Activated CD4-positive, alpha-beta T cell treated with anti-CD3 and anti-CD28 coated beads, Interleukin-10, Interleukin-2, amounts not matched to agents 100 ng/mL and 50 ng/mL, durations not matched to agents 16 hours and 8 hours (primary cell): Measurements from ENCODE around the gene TMEM19.

Experiments
- DNase-seq: peaks from one replicate; pipeline ENCODE4 v3.0.0-alpha.2; 2020

TMEM19 gene

DNA sequence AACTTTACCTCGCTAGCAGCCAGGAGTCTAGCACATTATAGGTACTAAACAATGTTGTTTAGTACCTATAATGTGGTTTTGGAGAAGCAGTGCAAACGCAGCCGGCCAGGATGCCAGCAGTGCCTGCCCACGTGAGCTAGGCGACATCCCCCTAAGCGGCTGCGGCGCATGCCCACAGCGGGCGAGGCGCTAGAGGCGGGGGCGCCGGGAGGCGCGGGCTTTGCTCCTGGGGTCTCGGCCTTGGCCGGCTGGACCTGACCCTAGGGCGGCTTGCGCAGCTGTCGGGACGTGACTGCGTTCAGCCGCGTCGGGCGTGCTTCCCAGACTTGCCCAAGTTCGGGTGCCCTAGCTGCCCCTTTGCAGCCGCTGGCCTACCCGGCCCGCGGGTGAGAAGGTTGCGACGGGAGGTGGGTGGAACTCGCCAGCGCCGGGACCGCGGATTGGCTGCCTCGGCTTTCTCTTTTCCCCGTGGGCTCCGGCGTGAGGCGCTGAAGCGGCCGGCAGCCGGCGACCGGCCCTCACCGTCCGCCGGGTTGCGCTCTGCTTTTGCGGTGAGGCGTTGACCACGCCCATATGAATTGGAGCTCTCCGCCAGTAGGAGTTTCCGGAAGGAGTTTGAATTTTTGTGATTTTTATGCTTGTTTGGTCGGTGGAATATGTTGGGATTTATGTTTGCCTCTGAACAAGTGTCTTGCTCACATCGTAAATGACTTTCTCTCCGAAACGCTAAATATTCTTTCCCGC lies at the start of gene TMEM19:
Gene TMEM19, plus strand, starts transcription at position 169 of the 744 bp plus-strand sequence. CDS start 599 bp downstream, outside the sequence.
- DNase-seq: peak; percentile 90

DNA sequence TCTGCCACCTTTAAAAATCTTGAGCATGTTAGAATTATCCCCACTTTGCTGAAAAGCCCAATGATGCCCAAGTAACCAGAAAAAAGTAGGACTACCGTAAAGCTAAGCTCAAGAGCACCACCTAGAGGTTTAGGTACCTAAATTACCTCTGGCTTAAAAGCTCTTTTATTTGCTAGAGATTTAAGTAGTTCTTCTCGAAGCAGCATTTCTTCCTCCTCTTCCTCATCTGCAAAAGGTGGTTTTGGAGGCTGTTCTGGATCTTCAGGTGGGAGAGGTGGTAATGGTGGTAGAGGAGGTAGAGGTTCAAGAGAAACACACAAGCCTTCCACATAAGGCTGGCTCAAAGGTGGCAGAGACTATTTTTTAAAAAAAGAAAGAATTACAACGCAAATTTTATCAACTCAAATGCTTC lies 49.2 kb upstream of the TMEM19 start:
- peak; percentile 58 for DNase-seq

DNA sequence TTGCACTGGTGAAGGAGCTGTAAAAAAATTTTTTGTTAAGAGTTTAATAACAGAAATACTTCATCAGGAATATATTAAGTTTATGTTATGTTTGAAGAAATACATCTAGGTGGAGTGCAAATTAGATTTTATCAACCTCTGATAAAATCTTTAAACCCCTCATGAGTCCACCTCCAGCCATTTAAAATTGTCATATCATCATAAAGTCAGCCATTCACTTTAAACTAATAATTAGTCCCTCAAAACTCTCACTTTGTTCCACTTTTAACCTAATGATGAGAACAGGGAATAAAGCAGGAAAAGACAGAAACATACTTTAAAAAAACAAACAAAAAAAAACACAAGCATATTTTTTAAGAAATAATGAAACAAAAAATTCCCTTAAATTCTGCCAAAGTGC lies 47.4 kb upstream of the TMEM19 start:
- DNase-seq: no peak

DNA sequence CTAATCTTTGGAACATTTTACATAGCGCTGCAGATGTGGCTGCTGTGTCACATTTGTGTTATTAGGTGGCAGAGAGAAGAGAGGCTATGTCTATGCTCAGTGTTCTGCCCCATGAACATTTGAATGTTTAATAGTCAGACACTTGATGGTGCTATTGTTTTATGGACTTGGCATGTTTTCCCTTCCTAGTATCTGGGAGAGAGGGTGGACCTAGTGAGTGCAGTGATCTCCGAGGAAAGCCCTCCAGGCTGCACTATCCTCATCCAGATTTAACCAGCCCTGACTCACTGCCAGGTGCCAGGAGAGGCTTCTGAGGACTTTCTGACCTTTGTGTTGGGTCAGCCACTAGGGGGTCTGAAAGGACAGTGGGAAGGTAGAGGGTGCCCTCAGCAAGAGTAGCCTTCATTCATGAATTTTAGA lies 46.5 kb upstream of the TMEM19 start:
- DNase-seq: peak; percentile 15

- DNase-seq: no peak
Measured at GRCh38 chr12:71640316-71640715, 45.6 kb upstream of the TMEM19 start.

DNA sequence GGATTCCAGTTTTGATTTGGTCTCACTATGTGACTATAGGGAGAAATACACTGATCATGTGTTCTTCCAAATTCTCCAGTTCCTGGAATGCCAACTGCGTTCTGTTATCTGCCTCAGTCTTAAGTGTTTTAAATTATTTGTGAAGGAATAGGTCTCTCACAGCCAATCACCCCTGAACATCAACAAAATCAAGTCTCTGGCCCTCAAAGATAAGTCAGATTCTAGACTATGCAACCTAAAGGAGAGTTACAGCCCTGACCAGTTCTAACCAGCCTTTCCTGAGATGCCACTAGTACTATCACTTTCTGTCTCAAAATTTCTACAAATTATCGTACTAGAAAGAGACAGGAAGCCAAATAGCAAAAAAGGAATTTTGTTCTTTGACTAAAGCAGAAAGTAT lies 44.5 kb upstream of the TMEM19 start:
- DNase-seq: no peak

DNA sequence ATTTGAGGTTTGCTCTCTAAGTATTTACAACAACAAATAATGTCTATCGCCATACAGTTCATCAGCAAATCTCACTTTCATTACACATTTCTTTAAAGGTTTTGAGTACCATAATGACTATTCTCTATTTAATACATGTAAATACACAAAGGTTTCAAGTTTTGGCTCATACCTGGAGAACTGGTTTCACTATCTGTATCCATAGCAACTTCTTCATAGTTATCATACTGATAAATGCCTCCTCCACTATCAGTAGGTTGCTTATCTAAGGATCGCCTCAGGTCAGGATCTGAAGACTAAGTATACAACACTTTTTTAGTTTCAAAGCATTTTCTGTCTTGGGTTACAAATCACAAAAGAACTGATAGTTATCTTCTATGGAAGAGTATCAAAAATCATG lies 43.6 kb upstream of the TMEM19 start:
- peak; percentile 56 for DNase-seq

DNA sequence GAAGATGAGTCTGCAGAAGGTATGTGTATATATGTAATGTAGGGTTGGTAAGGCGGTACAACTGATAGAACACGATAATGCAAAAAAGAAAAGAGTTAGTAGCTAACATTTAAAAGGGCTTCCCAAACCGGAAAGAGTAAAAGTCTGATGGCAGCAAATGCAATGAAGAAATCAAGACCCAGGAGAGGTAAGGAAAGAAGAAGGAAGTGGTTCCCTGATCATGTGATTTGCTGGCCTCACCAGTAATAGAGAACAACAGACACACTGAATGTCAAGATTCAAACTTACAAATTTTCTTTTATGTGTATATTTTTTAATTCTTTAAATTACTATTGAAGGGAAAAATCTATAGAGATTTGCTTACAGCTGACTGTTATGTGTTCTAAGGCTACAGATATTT lies 40.6 kb upstream of the TMEM19 start:
- no peak for DNase-seq

GRCh38 chr12:71646512-71646911 lies 39.4 kb upstream of the TMEM19 start:
- DNase-seq: no peak

DNA sequence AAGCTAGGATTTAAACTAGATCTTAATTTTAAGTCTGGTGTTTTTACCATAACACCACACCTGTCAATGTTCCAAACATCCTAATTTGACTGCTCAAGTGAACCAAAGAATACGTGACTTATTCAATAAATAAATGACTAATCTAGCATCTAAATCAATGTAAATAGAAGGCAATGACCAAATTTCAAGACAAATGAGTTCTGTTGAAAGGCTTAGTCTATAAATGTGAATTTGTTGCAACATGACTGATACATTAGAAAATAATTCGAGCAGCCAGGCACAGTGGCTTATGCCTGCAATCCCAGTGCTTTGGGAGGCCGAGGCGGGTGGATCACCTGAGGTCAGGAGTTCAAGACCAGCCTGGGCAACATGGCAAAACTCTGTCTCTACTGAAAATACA lies 37.3 kb upstream of the TMEM19 start:
- no peak for DNase-seq

DNA sequence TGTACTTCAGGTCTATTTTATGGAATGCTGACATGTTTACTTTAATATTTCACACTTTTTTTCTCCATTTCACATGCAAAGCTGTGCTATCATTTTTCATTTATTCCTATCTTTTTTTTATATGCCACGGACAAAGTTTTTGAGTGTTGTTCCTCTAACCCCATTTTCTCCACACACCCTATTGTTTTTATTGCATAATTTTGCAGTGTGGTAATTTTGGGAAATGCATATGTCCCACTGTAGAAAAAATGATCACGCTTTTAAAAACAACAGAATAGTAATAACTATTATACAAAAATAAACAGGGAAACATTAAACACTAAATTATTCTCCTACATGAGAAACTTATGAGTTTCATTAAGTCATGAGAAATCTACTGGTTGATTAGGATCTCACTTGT lies 36.5 kb upstream of the TMEM19 start:
- no peak for DNase-seq

DNA sequence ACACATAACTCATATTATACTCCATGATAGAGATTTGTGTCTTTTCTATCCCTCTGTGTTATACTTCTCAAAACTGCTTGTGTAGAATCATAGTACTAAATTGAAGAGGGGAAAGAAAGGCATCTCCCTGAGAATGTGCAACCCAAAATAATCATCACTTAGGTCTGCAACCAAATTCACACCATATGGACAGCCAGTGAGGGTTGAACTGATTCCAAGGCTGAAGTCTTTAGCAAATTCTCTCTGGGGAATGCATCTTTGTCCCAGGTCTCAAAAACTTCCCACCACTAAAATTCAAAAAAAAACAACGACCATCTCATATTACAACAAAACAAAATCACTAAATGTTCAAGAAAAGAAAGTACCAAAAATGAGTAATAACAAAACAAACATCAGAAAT lies 33.2 kb upstream of the TMEM19 start:
- no peak for DNase-seq

- no peak for DNase-seq
Measured at GRCh38 chr12:71653137-71653536, 32.7 kb upstream of the TMEM19 start.

DNA sequence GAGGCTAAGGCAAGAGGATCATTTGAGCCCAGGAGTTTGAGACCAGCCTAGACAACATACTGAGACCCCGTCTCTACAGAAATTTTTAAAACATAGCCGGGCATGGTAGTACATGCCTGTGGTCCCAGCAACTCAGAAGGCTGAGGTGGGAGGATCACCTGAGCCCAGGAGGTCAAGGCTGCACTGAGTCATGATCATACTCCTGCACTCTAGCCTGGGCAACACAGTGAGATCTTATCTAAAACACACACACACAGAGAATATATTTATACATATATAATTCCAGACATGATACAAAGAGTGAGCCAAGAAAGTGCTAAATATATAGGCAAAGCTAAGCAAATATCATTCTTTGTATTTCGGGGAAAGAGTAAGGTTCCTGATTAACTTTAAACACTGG lies 31.7 kb upstream of the TMEM19 start:
- DNase-seq: no peak

GRCh38 chr12:71655495-71655894 lies 30.4 kb upstream of the TMEM19 start:
- DNase-seq: no peak

DNA sequence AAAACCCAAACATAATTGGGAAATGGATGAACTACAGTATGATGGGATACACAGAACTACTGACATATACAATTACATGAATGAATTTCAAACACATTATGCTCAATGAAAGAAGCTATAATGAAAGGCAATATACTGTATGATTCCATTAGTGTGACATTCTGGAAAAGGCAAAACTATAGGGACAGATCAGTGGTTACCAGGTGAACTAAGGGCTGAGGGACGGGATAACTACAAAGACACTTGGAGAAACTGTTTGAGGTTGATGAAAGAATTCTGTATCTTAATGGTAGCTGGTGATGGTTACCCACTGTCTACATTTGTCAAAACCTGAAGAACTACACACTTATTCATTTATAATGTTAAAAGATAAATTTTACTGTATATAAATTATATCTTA lies 30.0 kb upstream of the TMEM19 start:
- no peak for DNase-seq

- DNase-seq: no peak
Measured at GRCh38 chr12:71656740-71657139, 29.1 kb upstream of the TMEM19 start.

GRCh38 chr12:71661977-71662530 lies 23.8 kb upstream of the TMEM19 start:
- DNase-seq: no peak

DNA sequence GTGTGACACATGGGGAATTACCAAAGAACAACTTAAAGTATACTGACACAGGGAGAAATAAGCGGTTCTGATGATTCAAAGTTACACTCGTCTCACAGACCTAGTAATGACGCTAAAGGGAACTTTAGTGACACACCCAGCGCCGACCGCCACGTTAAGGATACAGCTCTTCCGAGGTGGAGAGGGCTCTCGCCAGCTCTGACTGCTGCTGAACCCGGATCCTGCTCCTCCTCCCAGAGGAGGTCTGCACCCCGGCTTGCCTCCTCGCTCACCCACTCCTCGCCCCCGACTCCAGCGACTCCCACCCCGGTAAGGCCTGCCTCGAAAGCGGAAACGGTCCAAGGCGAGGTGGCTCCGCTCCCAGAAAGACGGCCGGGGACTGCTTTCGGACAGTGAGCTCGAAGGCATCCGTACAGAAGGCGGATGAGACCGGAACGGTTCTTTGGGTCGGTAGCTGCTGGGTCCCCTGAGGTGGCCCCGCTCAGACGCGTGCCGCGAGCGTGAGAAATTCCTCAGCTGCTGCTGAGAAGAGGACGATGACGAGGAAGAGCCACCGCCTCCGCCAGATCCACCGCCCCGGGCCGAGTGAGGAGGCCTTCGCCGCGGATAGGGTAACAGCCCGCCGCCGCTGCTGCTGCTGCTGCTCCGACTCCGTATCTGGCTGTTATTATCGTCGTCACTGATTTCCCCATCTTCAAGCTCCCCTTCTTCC lies 22.9 kb upstream of the TMEM19 start:
- DNase-seq: peak; percentile 83

DNA sequence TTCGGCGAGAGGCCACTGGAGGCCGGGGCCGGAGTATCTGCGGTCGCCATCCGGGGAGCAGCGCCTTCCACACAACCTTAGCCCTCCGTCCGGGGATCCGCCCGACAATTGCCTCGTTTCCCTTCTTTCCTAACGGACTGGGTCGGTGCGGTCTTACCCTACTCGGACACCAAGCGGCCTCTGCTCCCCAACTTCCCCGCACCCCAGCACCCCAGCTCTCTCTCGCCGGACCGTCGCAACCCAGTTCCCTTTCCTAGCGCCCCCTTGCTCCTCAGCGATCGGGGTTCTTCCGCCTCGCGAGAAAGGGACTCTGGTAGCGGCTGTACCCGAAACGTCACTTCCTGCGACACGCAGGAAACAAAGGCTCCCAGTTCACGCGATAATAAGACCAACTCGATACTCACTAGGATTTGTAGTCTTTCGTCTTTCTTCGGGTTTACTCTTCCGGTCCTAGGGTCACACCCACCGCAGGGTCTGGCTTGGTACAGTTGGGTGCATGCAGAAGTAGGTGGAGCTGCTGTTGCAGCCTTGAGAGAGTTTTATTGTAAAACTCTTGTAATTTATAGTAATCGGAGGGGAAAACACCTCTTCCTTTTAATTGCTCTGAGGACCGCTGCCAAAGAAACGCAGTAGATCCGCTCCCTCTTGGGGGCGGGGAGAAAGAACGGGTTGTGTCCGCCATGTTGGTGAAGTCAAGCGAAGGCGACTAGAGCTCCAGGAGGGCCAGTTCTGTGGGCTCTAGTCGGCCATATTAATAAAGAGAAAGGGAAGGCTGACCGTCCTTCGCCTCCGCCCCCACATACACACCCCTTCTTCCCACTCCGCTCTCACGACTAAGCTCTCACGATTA lies 22.1 kb upstream of the TMEM19 start, which contains the start of the genes THAP2 and ZFC3H1:
Gene THAP2, plus strand, starts transcription at position 741 of the 850 bp plus-strand sequence. CDS start 209 bp downstream, outside the sequence.
Gene ZFC3H1, minus strand, starts transcription at position 288 of the 850 bp plus-strand sequence. Its CDS starts 238 bp downstream, at position 50.
- DNase-seq: peak; percentile 98

GRCh38 chr12:71664411-71665089 lies 21.3 kb upstream of the TMEM19 start:
- DNase-seq: no peak

GRCh38 chr12:71665090-71665463 lies 20.8 kb upstream of the TMEM19 start:
- DNase-seq: no peak
